Retina (tissue), 1 donor: Measurements from ENCODE around the gene CADPS.

Experiments
- DNase-seq: peaks from one replicate; pipeline ENCODE4 v3.0.0-alpha.2; 2016

Gene CADPS

GRCh38 chr3:62678841-62679240 is 196.4 kb downstream of the CADPS start:
- DNase-seq = no peak

GRCh38 chr3:62677926-62678325 is 197.3 kb downstream of the CADPS start:
- no peak for DNase-seq

GRCh38 chr3:62676689-62677271 is 198.4 kb downstream of the CADPS start:
- DNase-seq = no peak

- DNase-seq = no peak
Measured at GRCh38 chr3:62675492-62675891, 199.7 kb downstream of the CADPS start.

GRCh38 chr3:62672988-62673313 is 202.3 kb downstream of the CADPS start:
- DNase-seq = no peak

GRCh38 chr3:62672270-62672987 is 202.8 kb downstream of the CADPS start:
- DNase-seq = no peak

- DNase-seq = no peak
Measured at GRCh38 chr3:62670351-62670750, 204.9 kb downstream of the CADPS start.

GRCh38 chr3:62669161-62669560 is 206.1 kb downstream of the CADPS start:
- DNase-seq = no peak

GRCh38 chr3:62667714-62668113 is 207.5 kb downstream of the CADPS start:
- DNase-seq = no peak

- DNase-seq = peak; percentile 91
Measured at GRCh38 chr3:62665627-62666437, 209.4 kb downstream of the CADPS start.

- DNase-seq = no peak
Measured at GRCh38 chr3:62662677-62663076, 212.5 kb downstream of the CADPS start.

- no peak for DNase-seq
Measured at GRCh38 chr3:62659660-62660059, 215.6 kb downstream of the CADPS start.

GRCh38 chr3:62655691-62656063 is 219.5 kb downstream of the CADPS start:
- DNase-seq = no peak

- no peak for DNase-seq
Measured at GRCh38 chr3:62655056-62655690, 220.0 kb downstream of the CADPS start.

GRCh38 chr3:62653796-62654195 is 221.4 kb downstream of the CADPS start:
- no peak for DNase-seq

GRCh38 chr3:62647711-62648110 is 227.5 kb downstream of the CADPS start:
- no peak for DNase-seq

GRCh38 chr3:62644493-62644892 is 230.7 kb downstream of the CADPS start:
- no peak for DNase-seq

GRCh38 chr3:62638316-62638715 is 236.9 kb downstream of the CADPS start:
- no peak for DNase-seq

GRCh38 chr3:62636235-62636826 is 238.9 kb downstream of the CADPS start:
- no peak for DNase-seq

- DNase-seq = peak; percentile 17
Measured at GRCh38 chr3:62632510-62633294, 242.5 kb downstream of the CADPS start.

GRCh38 chr3:62631488-62631887 is 243.7 kb downstream of the CADPS start:
- DNase-seq = peak; percentile 29

GRCh38 chr3:62630664-62631063 is 244.6 kb downstream of the CADPS start:
- no peak for DNase-seq
